K562 (cell line): ENCODE data around the gene TMEM185B. TPM values are rescaled to one million over a fixed set of nuclear protein-coding genes. Genes with fewer than 3 reads are reported as not detected.

Experiments used
- ATAC-seq: fragments of 200-7000 bp; cut with Tn5 transposase; 3 replicates; pipeline ENCODE4 v1.9.1; 2020; ENCODE audit warnings: moderate library complexity
- BruUV-seq: library from RNA; stranded (reverse); fragments of 400-500 nt; replicated peaks from 2 replicates; lab custom pipeline; 2021; lab: Mats Ljungman, UMichigan
- CTCF ChIA-PET: fragments of 300-600 bp; formaldehyde crosslinking; extraction: SDS; loops from one replicate; lab custom pipeline; 2021; ENCODE audit warnings: low intra/inter-chr PET ratio; lab: Yijun Ruan, JAX
- POLR2A ChIA-PET: fragments of 300-600, 350-650 bp; sonication (Branson Sonifier 250); formaldehyde crosslinking; extraction: SDS; loops from one replicate; lab custom pipeline; 2021; ENCODE audit warnings: antibody characterized with exemption, inconsistent platforms; lab: Yijun Ruan, JAX
- DNase-seq, 4 experiments: peaks; one replicate each; pipeline versions ENCODE4 v3.0.0 to v3.0.0-alpha.2; 2011 to 2018; ENCODE audit warnings: low spot score in 3 of 4, mixed read lengths in 3 of 4; ENCODE audit errors: extremely low read depth in 1 of 4
- FAIRE-seq: peaks from 2 replicates; lab custom pipeline; 2011; peaks lifted over from hg19 to GRCh38; lab: Jason Lieb, UNC
- H2AFZ ChIP-seq: 2 replicates; pipeline ENCODE4 v1.6.0; 2011; ENCODE audit warnings: low read depth, low read length, control low read depth, inconsistent platforms
- H3K27ac ChIP-seq: fragments of 200-600 bp; 3 replicates; pipeline ENCODE4 v1.8.0; 2011; ENCODE audit warnings: low read depth, mild to moderate bottlenecking, control low read depth, inconsistent platforms, low read length, moderate library complexity, mixed read lengths; ENCODE audit errors: extremely low read depth
- H3K27me3 ChIP-seq, 2 experiments: fragments of 300-600 bp in 1 of 2; 2 replicates in 1 of 2; 3 replicates in 1 of 2; pipeline versions ENCODE4 v1.6.0 to v1.8.0; 2011; ENCODE audit warnings: inconsistent platforms in 2 of 2, low read length in 2 of 2, mild to moderate bottlenecking in 1 of 2, mixed read lengths in 1 of 2, moderate library complexity in 1 of 2; ENCODE audit not compliant: control insufficient read depth in 2 of 2, insufficient read depth in 2 of 2
- H3K36me3 ChIP-seq: fragments of 300-600 bp; 3 replicates; pipeline ENCODE4 v1.8.0; 2011; ENCODE audit warnings: mild to moderate bottlenecking, low read length, inconsistent platforms; ENCODE audit not compliant: control insufficient read depth, insufficient read depth
- H3K4me1 ChIP-seq, 2 experiments: fragments of 200-600 bp in 1 of 2; replicated peaks in 1 of 2; 2 replicates in 1 of 2; 3 replicates in 1 of 2; pipeline versions ENCODE4 v1.5.1 to v1.8.0; 2011; ENCODE audit warnings: inconsistent platforms in 2 of 2, low read length in 2 of 2, mild to moderate bottlenecking in 1 of 2, mixed read lengths in 1 of 2, moderate library complexity in 1 of 2; ENCODE audit not compliant: control insufficient read depth in 2 of 2, insufficient read depth in 2 of 2
- H3K4me2 ChIP-seq: 2 replicates; pipeline ENCODE4 v1.6.1; 2011; ENCODE audit warnings: low read length, control low read depth, inconsistent platforms, mixed read lengths; ENCODE audit not compliant: insufficient read depth
- H3K4me3 ChIP-seq: fragments of 200-600 bp; sonication (generic), shearing (Covaris generic); 2 replicates; pipeline ENCODE4 v1.5.1; 2016; ENCODE audit warnings: control low read depth, inconsistent platforms
- H3K79me2 ChIP-seq: fragments of 200-600 bp; 3 replicates; pipeline ENCODE4 v1.8.0; 2011; ENCODE audit warnings: low read length, inconsistent platforms; ENCODE audit not compliant: control insufficient read depth, insufficient read depth
- H3K9ac ChIP-seq, 2 experiments: 2 replicates each; pipeline versions ENCODE4 v1.6.0 to v1.6.1; 2011; ENCODE audit warnings: low read depth in 2 of 2, low read length in 2 of 2, control low read depth in 1 of 2, inconsistent platforms in 1 of 2, mild to moderate bottlenecking in 1 of 2, mixed read lengths in 1 of 2; ENCODE audit not compliant: insufficient read depth in 1 of 2
- H3K9me1 ChIP-seq: one replicate; pipeline ENCODE4 v1.6.0; 2011; ENCODE audit warnings: inconsistent platforms, mild to moderate bottlenecking, low read length, moderate library complexity; ENCODE audit not compliant: control insufficient read depth, insufficient read depth
- H3K9me3 ChIP-seq: replicated peaks from 2 replicates; pipeline ENCODE4 v1.5.1; 2011; ENCODE audit warnings: low read depth, low read length, inconsistent platforms; ENCODE audit not compliant: control insufficient read depth, insufficient read depth
- H4K20me1 ChIP-seq: replicated peaks from 2 replicates; pipeline ENCODE4 v1.6.1; 2011; ENCODE audit warnings: low read length, inconsistent platforms, mixed read lengths; ENCODE audit not compliant: control insufficient read depth, insufficient read depth
- BRD4 ChIP-seq: fragments of 200-600 bp; sonication (generic); IDR thresholded peaks from 2 replicates; pipeline ENCODE4 v1.6.1; 2017; ENCODE audit warnings: inconsistent platforms
- FOXK1 ChIP-seq: sonication (generic); formaldehyde crosslinking; IDR thresholded peaks from 2 replicates; pipeline ENCODE4 v1.8.0; 2022; ENCODE audit warnings: missing genetic modification reagents, mild to moderate bottlenecking, borderline replicate concordance
- KDM5B ChIP-seq: fragments of 200-600 bp; sonication (generic); IDR thresholded peaks from 2 replicates; pipeline ENCODE4 v1.6.1; 2012; ENCODE audit warnings: low read depth, mild to moderate bottlenecking, moderate library complexity, low read length, control low read depth, inconsistent platforms; ENCODE audit not compliant: insufficient replicate concordance
- MED1 ChIP-seq: sonication (generic); formaldehyde crosslinking; IDR thresholded peaks from 2 replicates; pipeline ENCODE4 v1.8.1; 2023; ENCODE audit warnings: missing genetic modification reagents, borderline replicate concordance
- MYNN ChIP-seq, 2 experiments: sonication (generic); formaldehyde crosslinking in 1 of 2; IDR thresholded peaks; 2 replicates each; pipeline versions ENCODE4 v1.5.0 to v1.6.1; 2016 to 2020; ENCODE audit warnings: antibody characterized with exemption in 1 of 2, missing genetic modification reagents in 1 of 2
- PCBP1 ChIP-seq: fragments of 200-400 bp; formaldehyde crosslinking; IDR thresholded peaks from 2 replicates; pipeline ENCODE4 v1.6.1; 2018; ENCODE audit warnings: mild to moderate bottlenecking, low read depth, low read length; ENCODE audit not compliant: poor library complexity, severe bottlenecking
- RB1 ChIP-seq: fragments of 450-650 bp; IDR thresholded peaks from 2 replicates; pipeline ENCODE4 v1.6.1; 2017; ENCODE audit warnings: low read depth, mild to moderate bottlenecking
- STAT6 ChIP-seq: sonication (generic); formaldehyde crosslinking; IDR thresholded peaks from 2 replicates; pipeline ENCODE4 v1.8.1; 2023; ENCODE audit warnings: mild to moderate bottlenecking, missing genetic modification reagents
- SUPT5H ChIP-seq: fragments of 450-650 bp; IDR thresholded peaks from 2 replicates; pipeline ENCODE4 v1.6.1; 2016
- ZFPM2 ChIP-seq: fragments of 250-450 bp; sonication (Bioruptor Pico); IDR thresholded peaks from 2 replicates; pipeline ENCODE4 v1.5.1; 2022; ENCODE audit warnings: mild to moderate bottlenecking
- ZNF212 ChIP-seq: fragments of 450-650 bp; formaldehyde crosslinking; IDR thresholded peaks from 2 replicates; pipeline ENCODE4 v1.4.0; 2020; ENCODE audit warnings: mild to moderate bottlenecking
- WGBS: fragments of 100-300 bp; shearing (Covaris generic); methylation state at CpG from one replicate; pipeline ENCODE4 v1.1.6; 2016; ENCODE audit warnings: low coverage, mixed read lengths; ENCODE audit not compliant: insufficient coverage; ENCODE audit errors: missing lambda C conversion rate; 5-methylcytosine and 5-hydroxymethylcytosine counted together
- in situ Hi-C: fragments of 300-500 bp; cut with MboI; formaldehyde crosslinking; loops from 4 replicates; pipeline ENCODE4 v1.15.0; 2018; ENCODE audit warnings: inconsistent platforms, mixed read lengths
- intact Hi-C: fragments of 100-400 bp; cut with micrococcal nuclease; formaldehyde crosslinking; loops from 2 replicates; pipeline ENCODE4 v1.14.2; 2022
- polyA plus RNA-seq, 8 experiments: library from polyadenylated mRNA; depleted of rRNA in 4 of 8; stranded (reverse) in 5 of 8; unstranded in 3 of 8; fragments of >200 nt; fragmentation: Nextera tagmentation in 2 of 8; fragmentation: Illumina TruSeq in 1 of 8; extraction: Ambion mirVana in 2 of 8; extraction: Trizol in 1 of 8; gene quantifications; 2 replicates each; pipeline versions ENCODE4 v1.2.1 to v1.2.3, GENCODE V29; 2011 to 2014; ENCODE audit warnings: inconsistent platforms in 1 of 8, missing spikeins in 1 of 8
- total RNA-seq, 7 experiments: library from RNA; depleted of rRNA in 6 of 7; stranded (reverse); fragments of >200 nt in 6 of 7; fragmentation: Illumina TruSeq in 2 of 7; extraction: Trizol in 2 of 7; gene quantifications; 2 replicates each; pipeline versions ENCODE4 v1.2.1 to v1.2.3, GENCODE V29; 2011 to 2021; ENCODE audit warnings: low replicate concordance in 1 of 7

The TMEM185B gene
- total and polyA plus RNA-seq, 9 of the 15 experiments (the other 6 are each of a cell fraction or from before 2014, with no cell fraction given), result 2.9 to 28.2 (median 11.5) TPM

DNA sequence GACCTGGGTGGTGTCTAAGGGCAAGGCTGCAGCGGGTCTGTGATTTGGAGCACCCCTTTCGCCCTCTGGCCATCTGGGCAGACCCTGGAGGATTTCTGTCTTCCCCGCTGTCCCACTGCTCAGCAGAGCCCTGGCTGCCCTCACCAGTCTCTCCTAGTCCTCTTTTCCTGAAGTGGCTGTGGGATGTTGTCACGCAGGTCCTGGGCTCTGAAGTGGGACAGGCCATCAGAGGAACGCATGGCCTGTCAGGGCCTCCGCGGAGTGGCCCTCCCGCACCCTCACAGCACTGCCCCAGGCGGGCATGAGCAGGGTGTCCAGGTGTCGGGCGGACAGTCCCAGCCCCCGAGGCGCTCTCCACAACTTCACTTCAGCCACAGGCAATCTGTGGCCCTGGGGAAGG is 1.1 kb upstream of the TMEM185B start:
- Histone ChIP-seq H3K4me1 (peaks cover 34 to 37% of the 10 kb centered on the region in 2 experiments), H3K9me1 (no peaks in the 10 kb centered on the region)
- intact Hi-C loops, result no loop called here

GRCh38 chr2:120222186-120223033 is 790 bp downstream of the TMEM185B start:
- POLR2A ChIA-PET, result interaction anchor here (0.6 to 1.2 kb wide), 5 partner anchors 8 to 1479 kb away, joined by 3 to 5 read pairs (median 4); no protein-coding TSS in a partner anchor
- FAIRE-seq (peak; percentile 11), ATAC-seq (no peak), DNase-seq (no peak)
- Histone ChIP-seq H3K27ac (peak overlapping the region; percentile 96), H3K79me2 (peaks cover 28% of the 10 kb centered on the region), H3K9me3 (0 out of 2 replicates have a peak, but pooled peaks cover 2% of the 10 kb centered on the region), H3K27me3 (no peaks in the 10 kb centered on the region; a peak in 1 of 5 replicates), H3K4me1 (peaks cover 21 to 31% of the 10 kb centered on the region in 2 experiments), H3K36me3 (peaks cover 33% of the 10 kb centered on the region), H3K4me3 (peak overlapping the region; percentile 59), H3K9ac (peak overlapping the region; percentile 87 to 92), H3K4me2 (peak overlapping the region; percentile 72), H3K9me1 (no peaks in the 10 kb centered on the region), H4K20me1 (0 out of 2 replicates have a peak, but pooled peaks cover 3% of the 10 kb centered on the region), H2AFZ (peak overlapping the region; percentile 94)
- in situ Hi-C loops (no loop called here), intact Hi-C loops (loop anchor here (1.0 kb wide), 1 partner anchor 30 kb away; the partner anchor contains the start of gene RALB)
- no TSS peak for BruUV-seq
- CTCF ChIA-PET, result interaction anchor here (1.2 kb wide), 1 partner anchor 91 kb away, joined by 3 read pairs; no protein-coding TSS in a partner anchor
- 50% methylated on average over 49 of the region's 49 CpGs for WGBS
- TF ChIP-seq BRD4 (0 out of 2 replicates have a peak, but pooled peaks have one; percentile 21), KDM5B (peak; percentile 20), STAT6 (CRISPR knock-in tag) (no peak), ZNF212 (CRISPR knock-in tag) (0 out of 2 replicates have a peak, but pooled peaks have one; percentile 60), MED1 (0 out of 2 replicates have a peak, but pooled peaks have one; percentile 88), FOXK1 (peak; percentile 86; the same call in 1 of the 2 replicates)

More for the DNA sequence above, 1.1 kb upstream of the TMEM185B start:
- no peak overlapping the region; the same call in 2 of the 3 replicates for H3K27ac ChIP-seq
- TF ChIP-seq PCBP1 (no peak), MYNN (IDR thresholded peaks at IDR 0.05) (no peak), MYNN (CRISPR knock-in tag; IDR thresholded peaks at IDR 0.05) (no peak), RB1 (no peak), SUPT5H (no peak), ZFPM2 (CRISPR knock-in tag) (no peak)
- WGBS, result 88% methylated on average over 13 of the region's 13 CpGs
- peak overlapping the region; percentile 94 for H2AFZ ChIP-seq
- H4K20me1 ChIP-seq, result no peaks in the 10 kb centered on the region
- ChIA-PET CTCF (no interaction called here), POLR2A (interaction anchor here (1.7 kb wide), 1 partner anchor 13 kb away, joined by 10 read pairs; no protein-coding TSS in a partner anchor)
- H3K4me2 ChIP-seq, result peak overlapping the region; percentile 72
- DNase-seq (no peak), FAIRE-seq (no peak), ATAC-seq (no peak)
- H3K4me3 ChIP-seq, result no peak overlapping the region
- peaks cover 28% of the 10 kb centered on the region for H3K79me2 ChIP-seq
- H3K36me3 ChIP-seq, result peaks cover 29% of the 10 kb centered on the region
- H3K9ac ChIP-seq, result peak overlapping the region in 1 of 2 experiments; percentile 92; a peak in 2 of 4 replicates
- BruUV-seq, result no TSS peak
- H3K27me3 ChIP-seq, result no peaks in the 10 kb centered on the region; a peak in 1 of 5 replicates
- in situ Hi-C loops, result no loop called here
- H3K9me3 ChIP-seq, result 0 out of 2 replicates have a peak, but pooled peaks cover 2% of the 10 kb centered on the region
